ENCODE measurements around the gene XG.

XG gene

DNA sequence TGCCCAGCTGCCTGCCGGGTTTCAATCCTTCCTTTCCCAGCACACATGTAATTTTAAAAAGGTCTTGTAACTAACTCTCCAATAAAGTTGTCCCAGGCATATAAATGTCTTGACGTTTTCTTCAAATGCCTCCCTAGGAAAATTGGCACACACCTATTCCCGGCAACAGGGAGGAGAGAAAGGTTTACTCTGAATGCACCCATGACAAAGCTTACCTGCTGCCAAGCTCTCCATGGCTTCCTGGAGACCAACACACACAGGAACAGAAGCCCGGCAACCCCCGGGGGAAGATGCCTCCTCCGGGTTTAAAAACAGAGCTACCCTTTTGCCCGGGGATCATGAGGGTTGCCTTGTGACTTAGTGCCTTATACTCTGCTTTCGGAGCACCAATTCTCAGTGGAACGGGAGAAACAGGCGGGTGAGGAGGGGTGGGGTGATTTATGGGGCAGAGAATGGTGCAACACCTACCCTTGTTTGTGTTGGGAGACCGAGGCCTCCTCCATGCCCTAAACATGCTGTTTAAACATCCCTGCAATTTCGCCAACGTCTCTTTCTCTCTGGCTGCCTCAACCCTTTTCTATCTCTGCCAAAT lies 72.1 kb downstream of the XG start:
- DNase-seq: no peak

DNA sequence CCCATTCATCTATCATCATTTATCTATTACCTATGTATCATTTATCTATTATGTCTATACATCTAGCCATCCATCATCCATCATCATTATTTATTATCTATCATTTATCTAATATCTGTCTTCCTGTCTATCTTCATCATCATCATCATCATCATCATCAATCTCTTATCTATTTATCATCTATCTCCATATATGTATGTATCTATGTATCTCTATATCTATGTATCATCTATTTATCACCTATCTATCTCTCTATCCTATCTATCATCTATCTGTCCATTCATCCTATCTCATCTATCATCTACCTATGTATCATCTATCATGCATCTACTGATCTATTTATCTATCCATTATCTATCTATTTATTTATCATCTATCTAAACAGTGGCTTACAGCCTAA lies 73.0 kb downstream of the XG start:
- DNase-seq: no peak

DNA sequence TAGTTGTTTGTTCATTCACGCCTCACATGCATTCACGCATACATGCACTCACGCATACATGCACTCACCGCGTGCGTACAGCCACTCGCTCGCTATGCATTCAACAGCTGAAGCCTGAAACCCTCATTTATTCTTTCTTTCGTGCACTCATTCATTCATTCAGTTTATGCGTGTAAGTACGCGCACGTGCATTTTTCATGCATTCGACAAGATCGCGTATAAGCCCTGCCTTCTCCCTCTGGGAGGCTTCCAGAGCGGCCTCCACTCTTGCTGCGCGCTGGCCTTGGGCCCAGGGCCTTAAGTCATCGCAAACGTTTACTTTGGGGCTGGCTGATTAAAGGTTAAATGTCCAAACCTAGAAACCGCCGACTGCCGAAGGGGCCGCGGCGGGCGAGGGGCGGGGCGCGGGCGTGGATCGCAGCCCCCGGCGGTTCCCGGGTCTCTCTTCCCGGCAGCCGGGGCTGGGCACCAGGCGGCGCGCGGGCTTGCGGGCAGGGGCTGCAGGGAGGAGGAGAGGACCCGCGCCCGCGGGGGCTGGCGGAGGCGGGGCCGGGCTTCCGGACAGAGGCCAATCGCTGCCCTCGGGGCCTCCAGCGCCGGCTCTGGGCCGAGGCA lies 76.6 kb downstream of the XG start, which contains the start of gene GYG2:
Gene GYG2, plus strand, starts transcription at position 587 of the 615 bp plus-strand sequence. CDS start 1,259 bp downstream, outside the sequence.
- DNase-seq: no peak

DNA sequence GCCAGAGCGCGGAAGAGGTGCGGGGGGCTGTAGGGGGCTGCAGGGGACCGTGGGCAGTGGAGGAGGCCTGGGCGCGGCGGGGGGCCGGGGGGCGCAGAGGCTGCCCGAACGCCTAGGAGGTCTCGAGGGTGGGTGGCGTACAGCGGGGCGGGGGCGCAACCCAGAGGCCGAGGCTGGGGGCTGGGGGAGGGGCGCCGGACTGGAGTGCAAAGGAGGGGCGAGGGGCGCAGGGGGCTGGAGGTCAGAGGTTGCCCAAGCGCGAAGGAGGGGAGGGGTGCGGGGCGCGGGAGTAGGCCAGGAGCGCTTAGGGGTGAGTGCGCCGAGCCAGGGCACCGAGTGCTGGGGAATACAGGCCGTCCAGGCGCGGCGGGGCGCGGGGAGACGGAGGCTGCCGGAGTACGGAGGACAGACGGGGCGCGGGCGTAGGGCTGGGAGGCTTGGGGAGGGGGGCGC lies 77.1 kb downstream of the XG start:
- DNase-seq: no peak

DNA sequence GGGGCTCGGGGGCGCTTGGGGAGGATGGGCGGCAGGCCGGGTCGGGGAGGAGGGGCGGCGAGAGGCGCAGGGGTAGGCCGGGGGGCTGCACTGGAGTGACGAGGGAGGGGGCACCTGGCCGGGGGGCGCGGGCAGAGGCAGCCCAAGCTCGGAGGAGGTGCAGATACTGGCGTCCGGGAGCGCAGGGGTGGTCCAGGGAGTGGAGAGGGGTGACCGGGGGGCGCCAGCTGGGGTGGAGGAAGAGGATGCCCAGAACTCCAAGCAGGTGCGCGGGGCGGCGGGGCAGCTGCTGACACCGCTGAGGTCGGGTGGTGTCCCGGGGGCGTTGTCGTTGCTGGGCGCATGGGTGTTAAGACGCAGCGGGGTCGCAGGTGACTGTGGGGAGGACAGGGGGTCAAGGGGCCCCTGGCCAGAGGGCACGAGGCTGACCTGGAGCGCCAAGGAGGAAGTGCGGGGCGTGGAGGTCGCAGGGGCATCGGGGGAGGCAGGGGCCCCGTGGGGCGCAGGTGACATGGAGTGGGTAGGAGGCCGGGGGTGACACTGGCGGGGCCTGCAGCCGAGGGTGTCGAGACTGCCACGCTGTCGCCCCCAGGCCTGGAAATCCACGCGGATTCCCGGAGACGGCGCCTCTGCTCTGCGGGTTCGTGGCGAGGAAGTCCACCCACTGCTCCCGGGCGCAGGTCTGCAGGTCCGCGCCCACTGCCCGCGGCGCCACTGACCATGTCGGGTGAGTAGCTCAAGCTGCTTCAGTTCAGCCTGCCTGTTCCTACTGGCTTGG lies 77.8 kb downstream of the XG start:
- DNase-seq: no peak

DNA sequence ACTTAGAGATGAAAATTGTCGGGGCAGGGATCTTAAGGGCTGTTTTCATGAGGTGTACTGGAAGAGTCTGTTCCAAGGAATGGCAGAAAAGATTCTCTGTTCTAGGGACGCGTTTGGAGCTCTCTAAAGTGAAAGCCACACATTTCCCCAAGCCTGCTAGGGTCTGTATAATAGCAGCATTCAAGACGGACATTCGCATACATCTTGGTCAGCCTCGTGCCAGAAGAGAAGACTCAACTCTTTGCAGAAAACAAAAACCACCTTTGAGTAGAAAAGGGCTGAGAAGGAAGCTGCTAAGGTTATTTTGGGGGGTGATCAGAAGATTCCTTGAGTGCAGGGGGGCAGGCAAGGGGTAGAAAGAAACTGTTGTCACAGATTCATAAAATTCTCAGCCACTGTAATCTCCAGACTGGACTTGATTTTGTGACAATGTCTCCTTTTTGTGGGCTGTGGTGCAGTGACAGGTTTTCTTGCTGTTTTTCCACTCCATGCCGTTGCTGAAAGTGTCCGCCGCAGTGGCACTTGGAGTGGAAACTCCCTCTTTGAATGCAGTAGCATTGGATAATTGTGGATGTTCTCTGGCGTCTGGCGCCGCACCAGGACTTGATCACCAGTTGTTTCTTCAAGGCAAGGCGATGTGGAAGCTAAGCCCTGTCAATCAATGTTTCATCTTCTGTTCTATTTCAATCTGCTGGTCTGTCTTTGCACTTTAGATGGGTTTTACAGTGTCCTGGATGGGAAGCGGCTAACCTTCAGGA lies 79.8 kb downstream of the XG start:
- no peak for DNase-seq

DNA sequence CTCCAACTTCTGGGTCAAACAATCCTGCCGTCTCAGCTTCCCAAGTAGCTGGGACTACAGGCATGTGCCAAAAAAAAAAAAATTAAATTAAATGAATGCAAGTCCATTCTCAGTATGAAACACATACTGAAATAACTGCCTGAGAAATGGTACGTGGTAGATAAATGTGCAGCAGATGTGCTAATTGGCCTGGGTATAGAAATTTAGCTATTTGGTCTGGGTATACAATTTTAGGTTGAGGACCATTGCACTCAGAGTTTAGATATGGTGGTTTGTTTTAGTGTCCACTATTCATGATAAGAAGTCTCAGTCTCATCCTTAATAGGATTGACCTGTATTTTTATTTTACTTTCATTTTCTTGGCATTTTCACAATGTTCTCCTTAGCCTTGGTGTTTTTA lies 86.1 kb downstream of the XG start:
- DNase-seq: no peak

DNA sequence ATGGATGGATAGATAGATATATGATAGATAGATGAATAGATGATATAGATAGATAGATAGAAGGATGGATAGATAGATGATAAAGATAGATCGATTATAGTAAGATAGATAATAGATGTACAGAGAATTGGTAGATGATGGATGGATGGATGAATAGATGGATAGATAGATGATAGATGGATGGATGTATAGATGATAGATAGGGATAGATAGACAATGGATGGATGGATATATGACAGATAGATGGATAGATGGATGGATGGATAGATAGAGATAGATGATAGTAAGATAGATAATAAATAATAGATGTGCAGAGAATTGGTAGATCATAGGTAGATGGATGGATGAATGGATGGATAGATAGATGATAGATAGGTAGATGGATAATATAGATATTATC lies 89.1 kb downstream of the XG start:
- no peak for DNase-seq

DNA sequence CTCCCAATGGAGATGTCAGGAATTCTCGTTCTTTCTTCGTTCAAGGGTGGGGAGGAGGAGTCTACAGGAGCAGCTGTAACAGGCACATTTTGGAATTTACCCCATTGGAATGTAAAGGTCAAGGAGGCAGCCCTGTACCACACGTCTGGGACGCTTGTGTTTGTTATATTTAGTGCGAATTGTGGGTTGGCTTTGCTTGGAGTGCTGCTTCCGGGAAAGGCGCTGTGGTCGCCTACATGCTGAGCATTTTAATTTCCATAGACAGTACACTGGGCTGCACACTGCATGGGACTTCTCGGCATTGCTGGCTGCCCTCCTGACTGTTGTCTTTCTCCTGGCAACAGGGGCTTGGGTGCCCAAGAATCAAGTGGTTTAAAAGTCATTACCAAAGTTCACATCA lies 89.7 kb downstream of the XG start:
- DNase-seq: no peak

DNA sequence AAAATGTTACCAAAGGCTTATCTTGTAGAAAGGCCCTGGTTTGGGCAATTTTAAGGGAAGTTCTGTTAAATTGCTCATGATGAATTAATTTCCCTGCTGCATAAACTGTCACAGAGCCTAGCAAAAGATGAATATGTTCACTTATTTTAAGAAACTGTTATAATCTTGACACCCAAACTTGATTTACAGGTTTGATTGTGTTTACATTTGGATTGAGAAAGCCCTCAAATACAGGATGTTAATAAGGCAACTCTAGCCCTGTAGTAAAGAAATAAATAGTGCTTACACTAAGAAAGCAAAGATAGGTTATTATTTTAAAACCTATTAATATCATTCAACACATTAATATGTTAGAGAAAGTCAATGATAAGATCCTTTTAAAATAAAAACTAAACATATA lies 95.2 kb downstream of the XG start:
- DNase-seq: no peak

DNA sequence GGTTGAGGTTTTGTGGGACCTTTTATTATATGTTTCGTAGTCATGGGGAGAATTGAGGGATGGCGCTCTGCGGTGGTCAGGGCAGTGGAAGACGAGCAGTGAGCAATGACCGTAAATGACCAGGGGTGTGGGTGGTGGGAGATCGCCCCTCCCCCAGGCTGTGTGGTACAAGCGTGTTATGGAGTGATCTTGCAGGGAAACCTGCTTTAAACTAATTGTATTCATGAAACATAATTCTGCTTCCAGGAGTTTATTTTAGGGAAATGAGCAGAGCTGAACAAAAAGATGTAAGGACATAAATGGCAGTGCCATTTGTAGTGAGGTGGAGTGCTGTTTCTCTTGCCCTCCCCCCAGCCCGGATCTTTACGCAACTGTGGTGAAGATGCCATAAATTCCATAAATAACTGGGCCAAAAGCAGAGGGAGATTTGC lies 97.0 kb downstream of the XG start:
- no peak for DNase-seq

DNA sequence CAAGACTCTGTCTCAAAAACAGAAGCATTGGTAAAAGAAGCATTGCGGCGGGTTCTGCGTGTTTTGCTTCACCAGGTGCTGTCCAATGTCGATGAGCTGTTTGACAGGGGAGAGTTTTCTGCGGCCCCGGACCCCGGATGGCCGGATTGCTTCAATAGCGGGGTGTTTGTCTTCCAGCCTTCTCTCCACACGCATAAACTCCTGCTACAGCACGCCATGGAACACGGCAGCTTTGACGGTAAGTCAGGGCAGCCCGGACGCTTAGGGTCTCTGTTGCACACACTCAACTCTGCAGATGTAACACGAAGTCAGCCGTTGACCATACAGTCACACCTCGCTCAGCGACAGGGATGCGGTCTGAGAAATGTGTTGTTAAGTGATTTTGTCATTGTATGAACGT lies 103.1 kb downstream of the XG start:
- no peak for DNase-seq

DNA sequence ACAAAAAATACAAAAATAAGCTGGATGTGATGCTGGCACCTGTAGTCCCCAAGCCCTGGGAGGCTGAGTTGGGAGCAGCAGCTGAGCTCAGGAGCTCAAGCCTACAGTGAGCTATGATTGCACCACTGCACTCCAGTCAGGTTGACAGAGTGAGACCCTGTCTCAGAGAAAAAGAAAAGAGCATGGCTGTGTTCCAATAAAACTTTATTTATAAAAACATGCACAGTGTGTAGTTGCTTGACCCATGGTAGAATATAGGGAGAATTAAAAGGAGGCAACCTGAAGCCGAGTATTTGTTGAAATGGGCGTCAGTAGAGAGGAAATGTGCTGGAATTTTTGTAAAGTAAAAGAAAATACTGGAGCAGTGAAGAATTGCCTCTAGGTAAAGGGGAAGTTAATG lies 103.9 kb downstream of the XG start:
- no peak for DNase-seq

DNA sequence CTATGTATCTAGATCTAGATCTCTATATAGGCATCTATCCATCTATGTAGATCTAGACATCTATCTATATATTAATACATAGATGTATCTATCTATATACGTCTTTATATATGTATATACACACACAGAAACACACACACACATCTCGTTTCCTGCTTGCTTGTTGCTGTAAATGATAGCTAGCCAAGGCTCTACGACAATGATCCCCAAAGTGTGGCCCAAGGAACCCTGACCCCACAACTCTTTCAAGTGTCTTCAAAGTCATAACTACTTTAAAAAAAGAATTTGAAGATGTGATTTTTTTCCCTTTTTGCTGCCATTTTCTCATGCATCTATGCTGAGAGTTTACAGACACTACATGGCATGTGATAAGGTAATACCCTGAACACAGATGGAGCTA lies 105.7 kb downstream of the XG start:
- no peak for DNase-seq

DNA sequence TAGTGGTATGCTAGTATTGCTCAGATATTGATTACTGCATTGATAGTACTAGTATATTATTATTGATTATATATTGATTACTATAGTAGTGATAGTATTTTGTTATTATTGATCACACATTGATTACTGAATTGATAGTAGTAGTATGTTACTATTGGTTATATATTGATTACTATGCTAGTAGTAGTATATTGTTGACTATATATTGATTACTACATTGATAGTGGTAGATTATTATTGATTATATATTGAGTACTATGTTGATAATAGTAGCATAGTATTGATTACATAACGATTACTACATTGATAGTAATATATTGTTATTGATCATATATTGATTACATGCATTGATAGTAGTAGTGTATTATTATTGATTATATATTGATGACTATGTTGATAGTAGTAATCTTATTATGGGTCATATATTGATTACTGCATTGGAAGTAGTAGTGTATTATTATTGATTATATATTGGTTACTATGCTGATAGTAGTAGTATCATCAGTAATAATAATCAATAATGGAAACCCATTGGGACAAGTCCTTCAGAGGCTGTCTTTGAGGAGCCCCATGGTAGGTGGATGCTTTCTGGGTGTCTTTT lies 107.5 kb downstream of the XG start:
- DNase-seq: no peak

DNA sequence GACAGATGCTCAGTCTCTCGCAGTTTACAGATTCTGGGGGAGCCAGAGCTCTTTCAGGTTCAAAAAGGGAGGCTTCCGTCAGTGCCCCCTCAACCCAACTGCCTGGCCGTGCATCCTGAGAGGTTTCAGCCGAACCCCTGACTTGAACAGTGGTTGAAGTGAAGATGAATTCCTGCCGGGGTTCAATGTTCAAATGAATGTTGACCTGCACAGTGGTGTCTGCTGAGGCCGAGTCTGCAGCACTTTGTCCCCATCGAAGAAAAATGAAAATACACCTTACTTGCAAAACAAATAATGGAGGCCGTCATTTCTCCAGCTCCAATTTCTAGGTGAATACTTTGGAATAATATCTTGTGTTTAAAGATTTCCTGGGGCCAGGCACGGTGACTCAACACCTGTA lies 110.6 kb downstream of the XG start:
- DNase-seq: no peak

DNA sequence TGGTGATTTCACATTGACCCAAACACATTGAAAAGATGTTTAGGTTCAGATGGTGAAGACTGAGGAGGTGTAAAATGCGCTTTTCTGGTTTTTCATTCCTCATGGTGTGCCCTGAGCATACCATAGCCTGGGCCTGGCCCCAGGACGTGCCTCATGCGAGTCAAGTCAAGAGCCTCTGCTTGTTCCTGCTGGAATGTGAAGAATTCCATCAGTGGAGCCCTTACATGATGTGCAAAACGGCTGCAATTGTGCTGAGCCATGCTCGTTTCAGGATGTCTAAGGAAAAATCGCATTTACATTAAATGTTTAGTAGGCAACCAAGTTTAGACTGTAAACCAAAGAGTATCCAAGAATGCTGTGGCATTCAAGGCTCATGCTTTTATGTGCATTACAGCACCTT lies 111.8 kb downstream of the XG start:
- DNase-seq: no peak
